RWPE1 (cell line): Measurements from ENCODE around the gene LRRC75A.

Experiments used
- CTCF ChIA-PET: fragments of 350-600 bp; sonication (Branson Sonifier 250); formaldehyde crosslinking; extraction: SDS; loops from one replicate; lab custom pipeline; 2021; lab: Yijun Ruan, JAX
- POLR2A ChIA-PET: fragments of 400-600 bp; formaldehyde crosslinking; extraction: SDS; loops from one replicate; lab custom pipeline; 2020; ENCODE audit warnings: antibody characterized with exemption; ENCODE audit not compliant: low non-redundant PET; lab: Yijun Ruan, JAX
- DNase-seq: peaks from one replicate; pipeline ENCODE4 v3.0.0; 2012; ENCODE audit warnings: low spot score
- H3K27ac ChIP-seq: fragments of 450-650 bp; 2 replicates; pipeline ENCODE4 v1.5.1; 2017
- CTCF ChIP-seq: fragments of 450-650 bp; conservative IDR thresholded peaks from 2 replicates; pipeline ENCODE4 v1.5.1; 2017; ENCODE audit warnings: low read depth, mild to moderate bottlenecking

LRRC75A gene

DNA sequence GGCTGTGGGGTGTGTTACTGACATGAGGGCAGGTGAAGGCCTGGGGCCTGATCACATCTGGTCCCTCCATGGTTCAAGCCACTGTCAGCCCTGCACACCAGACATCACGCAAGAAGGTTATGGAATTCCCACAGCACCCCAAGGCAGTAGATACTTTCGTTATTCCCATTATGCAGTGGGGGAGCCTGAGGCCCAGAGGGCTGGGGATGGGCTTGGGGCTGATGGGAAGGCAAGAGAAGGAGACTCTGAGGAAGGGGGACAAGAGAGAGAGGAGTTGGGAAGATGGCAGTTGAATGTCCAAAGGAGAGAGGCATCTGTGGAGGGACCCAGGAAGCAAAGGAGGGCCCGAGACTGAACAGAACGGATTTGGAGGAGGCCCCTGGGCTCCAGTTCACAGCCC is 42.0 kb downstream of the LRRC75A start:
- CTCF ChIA-PET = no interaction called here
- peak overlapping the region; percentile 76 for H3K27ac ChIP-seq
- TF ChIP-seq CTCF = no peak
- no peak for DNase-seq
- POLR2A ChIA-PET = no interaction called here

GRCh38 chr17:16449121-16449570 is 42.8 kb downstream of the LRRC75A start:
- no peak for DNase-seq
- TF ChIP-seq CTCF = no peak
- CTCF ChIA-PET = no interaction called here
- peak overlapping the region; percentile 76 for H3K27ac ChIP-seq
- POLR2A ChIA-PET = no interaction called here

DNA sequence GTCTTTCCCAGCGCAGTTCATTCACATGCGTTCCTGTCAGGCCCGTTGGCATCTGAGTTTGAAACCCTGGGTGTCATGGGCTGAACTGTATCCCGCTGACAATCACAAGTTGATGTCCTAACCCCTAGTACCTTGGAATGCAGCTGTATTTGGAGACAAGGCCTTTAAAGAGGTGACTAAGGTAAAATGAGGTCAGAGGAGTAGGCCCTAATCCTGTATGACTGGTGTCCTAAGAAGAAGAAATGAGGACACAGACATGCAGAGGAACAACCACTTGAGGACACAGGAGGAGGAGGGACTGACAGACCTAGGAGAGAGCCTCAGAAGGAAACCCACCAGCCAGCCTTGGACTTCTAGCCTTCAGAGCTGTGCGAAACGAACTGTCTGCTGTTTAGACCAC is 43.5 kb downstream of the LRRC75A start:
- no peak for DNase-seq
- H3K27ac ChIP-seq = peak overlapping the region; percentile 76
- POLR2A ChIA-PET = no interaction called here
- no peak for TF ChIP-seq CTCF
- CTCF ChIA-PET = no interaction called here

DNA sequence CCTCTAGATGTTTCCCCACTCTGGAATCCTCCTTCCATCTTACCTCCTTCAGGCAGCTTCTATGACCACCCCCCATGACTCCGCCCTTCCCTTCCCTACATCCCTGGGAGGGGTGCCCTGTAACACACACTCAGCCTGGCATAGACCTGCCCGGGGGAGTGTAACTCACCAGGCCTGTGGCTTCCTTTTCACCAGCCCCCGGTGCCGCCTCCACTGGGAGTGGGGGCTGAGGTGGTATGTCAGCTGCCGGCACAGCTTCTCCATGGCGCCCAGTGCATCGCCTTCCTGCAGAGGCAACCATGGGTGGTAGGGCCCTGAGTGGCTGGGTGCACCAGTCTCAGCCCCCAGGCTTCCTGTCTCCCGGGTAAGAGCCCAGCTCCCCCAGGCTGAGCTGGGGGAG is 44.3 kb downstream of the LRRC75A start:
- H3K27ac ChIP-seq = peak overlapping the region; percentile 76
- POLR2A ChIA-PET = no interaction called here
- no peak for TF ChIP-seq CTCF
- DNase-seq = no peak
- CTCF ChIA-PET = interaction anchor here (1.2 kb wide), 1 partner anchor 74 kb away, joined by 4 read pairs; no protein-coding TSS in a partner anchor

DNA sequence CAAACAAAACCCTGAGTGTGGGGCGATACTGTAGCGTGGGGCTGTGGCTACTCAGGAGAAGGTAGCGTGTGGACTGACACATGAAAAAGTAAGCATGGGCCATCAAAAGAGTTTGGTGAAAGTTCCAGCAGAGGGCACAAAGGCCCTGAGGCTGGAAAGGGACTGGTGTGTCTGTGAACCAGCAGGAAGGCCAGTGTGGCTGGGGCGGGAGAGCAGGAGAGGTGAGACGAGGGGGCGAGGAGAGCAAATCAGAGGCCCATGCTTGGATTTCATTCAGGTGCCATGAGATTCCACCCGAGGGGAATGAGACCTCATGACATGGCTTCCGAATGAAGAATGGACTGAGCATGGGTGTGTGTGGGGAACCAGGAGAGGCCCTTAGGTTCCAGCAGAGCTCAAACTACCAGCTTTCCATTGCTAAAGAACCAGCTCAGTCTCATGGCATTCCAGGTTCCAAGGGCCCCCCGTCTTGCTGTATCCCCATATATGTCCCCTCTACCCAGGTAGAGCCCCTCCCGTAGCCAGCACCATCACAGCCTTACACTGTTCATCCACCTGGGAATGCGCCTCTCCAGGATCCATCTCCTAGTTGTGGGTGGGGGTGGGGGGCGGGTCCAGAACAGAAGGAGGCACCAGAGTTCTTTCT is 45.5 kb downstream of the LRRC75A start:
- CTCF ChIA-PET = interaction anchor here (1.2 kb wide), 1 partner anchor 75 kb away, joined by 4 read pairs; no protein-coding TSS in a partner anchor
- TF ChIP-seq CTCF = no peak
- peak overlapping the region; percentile 76 for H3K27ac ChIP-seq
- POLR2A ChIA-PET = no interaction called here
- no peak for DNase-seq

DNA sequence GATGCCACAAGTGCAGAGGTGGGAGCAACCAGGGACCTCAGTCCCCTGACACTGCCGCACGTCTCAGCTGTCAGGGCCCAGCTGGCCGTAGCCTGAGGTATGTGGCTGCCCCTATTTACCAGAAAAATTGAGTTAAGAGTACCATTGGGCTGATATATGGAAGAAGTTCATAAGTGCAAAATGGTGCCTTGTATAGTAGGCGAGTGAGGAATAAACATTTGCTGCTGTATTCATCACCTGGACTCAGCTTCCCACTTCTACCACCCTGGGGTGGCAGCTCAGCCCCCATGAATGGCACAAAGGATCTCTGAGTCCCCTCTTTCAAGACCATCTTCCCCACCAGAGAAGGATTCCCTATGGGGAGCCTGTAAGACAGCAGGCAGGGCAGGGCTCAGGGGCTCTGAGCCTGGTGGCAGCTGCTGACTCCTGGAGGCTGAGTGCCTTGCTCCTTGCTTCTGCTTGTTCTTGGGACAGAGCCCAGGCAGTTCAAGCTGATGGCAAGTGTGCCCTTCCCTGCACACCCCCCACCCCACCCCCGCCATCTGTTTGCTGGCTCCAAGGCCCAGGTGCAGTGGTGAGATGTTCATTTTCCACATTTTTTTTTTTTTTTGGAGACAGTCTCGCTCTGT is 47.6 kb downstream of the LRRC75A start:
- H3K27ac ChIP-seq = peak overlapping the region; percentile 76
- POLR2A ChIA-PET = no interaction called here
- CTCF ChIA-PET = no interaction called here
- no peak for DNase-seq
- TF ChIP-seq CTCF = no peak
